C4-2B (cell line): ENCODE results near the gene SLC28A1.

Experiments
- H3K27ac ChIP-seq: fragments of 450-650 bp; 2 replicates; pipeline ENCODE4 v1.5.1; 2017
- ZFX ChIP-seq: fragments of 450-650 bp; IDR thresholded peaks from 2 replicates; pipeline ENCODE4 v1.6.1; 2017
- TF ChIP-seq, protein P1 (sequence below): fragments of 450-650 bp; conservative IDR thresholded peaks from 2 replicates; pipeline ENCODE4 v1.5.1; 2017; ENCODE audit warnings: mild to moderate bottlenecking

SLC28A1 gene

DNA sequence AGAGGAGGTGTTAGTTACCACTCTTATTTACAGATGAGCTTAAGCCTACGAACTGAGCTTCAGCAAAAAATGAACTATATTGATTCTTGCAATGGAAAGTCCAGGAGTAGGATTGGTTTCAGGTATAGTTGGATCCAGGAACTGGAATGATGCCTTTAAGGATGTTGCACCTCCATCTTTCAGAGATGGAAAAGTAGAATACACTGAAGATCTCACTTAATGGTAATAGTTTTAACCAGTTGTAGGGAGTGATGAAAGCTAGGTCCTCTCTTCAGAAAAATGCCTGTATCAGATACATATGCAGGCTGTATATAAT is 2.5 kb downstream of the SLC28A1 start:
- TF ChIP-seq, protein P1, sequence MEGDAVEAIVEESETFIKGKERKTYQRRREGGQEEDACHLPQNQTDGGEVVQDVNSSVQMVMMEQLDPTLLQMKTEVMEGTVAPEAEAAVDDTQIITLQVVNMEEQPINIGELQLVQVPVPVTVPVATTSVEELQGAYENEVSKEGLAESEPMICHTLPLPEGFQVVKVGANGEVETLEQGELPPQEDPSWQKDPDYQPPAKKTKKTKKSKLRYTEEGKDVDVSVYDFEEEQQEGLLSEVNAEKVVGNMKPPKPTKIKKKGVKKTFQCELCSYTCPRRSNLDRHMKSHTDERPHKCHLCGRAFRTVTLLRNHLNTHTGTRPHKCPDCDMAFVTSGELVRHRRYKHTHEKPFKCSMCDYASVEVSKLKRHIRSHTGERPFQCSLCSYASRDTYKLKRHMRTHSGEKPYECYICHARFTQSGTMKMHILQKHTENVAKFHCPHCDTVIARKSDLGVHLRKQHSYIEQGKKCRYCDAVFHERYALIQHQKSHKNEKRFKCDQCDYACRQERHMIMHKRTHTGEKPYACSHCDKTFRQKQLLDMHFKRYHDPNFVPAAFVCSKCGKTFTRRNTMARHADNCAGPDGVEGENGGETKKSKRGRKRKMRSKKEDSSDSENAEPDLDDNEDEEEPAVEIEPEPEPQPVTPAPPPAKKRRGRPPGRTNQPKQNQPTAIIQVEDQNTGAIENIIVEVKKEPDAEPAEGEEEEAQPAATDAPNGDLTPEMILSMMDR, result no peak
- no peak for TF ChIP-seq ZFX
- H3K27ac ChIP-seq, result no peak overlapping the region

DNA sequence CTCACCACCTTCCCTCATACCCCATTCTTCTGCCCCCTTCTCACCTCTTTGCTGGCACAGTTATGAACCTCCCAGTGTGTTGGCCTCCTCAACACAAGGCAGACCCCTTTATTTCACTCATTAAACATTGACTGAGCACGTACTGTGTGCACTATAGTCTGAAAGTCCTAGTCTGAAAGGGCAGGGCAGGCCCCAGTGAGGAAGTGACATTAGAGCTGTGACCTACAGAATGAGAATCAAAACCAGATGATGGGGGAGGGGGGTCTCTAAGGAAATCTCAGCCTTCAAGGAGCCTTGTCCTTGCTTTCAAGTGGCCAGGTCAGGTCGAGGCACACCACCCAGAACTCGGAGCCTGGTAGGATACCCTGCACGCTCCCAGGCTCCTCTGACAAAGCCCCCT is 3.5 kb downstream of the SLC28A1 start:
- TF ChIP-seq, protein P1, result no peak
- TF ChIP-seq ZFX, result no peak
- H3K27ac ChIP-seq, result no peak overlapping the region

DNA sequence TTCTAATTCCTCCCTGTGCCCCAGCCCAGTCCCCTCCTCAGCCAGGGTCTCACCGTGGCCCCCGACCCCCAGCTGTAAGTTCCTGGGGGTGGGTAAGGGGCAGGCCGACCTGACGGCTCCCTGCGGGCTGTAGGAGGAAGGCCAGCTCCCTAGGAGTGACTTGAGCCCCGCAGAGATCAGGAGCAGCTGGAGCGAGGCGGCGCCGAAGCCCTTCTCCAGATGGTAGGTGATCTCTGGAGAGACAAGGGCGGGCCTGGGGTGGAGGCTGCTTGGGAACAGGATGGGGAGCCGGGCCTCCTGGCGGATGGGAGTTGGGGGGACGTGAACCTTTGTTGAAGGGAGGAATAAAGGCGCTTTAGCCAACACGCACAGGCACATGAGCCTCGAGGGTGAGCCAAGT is 4.2 kb downstream of the SLC28A1 start:
- H3K27ac ChIP-seq, result no peak overlapping the region
- TF ChIP-seq, protein P1, result no peak
- TF ChIP-seq ZFX, result no peak

DNA sequence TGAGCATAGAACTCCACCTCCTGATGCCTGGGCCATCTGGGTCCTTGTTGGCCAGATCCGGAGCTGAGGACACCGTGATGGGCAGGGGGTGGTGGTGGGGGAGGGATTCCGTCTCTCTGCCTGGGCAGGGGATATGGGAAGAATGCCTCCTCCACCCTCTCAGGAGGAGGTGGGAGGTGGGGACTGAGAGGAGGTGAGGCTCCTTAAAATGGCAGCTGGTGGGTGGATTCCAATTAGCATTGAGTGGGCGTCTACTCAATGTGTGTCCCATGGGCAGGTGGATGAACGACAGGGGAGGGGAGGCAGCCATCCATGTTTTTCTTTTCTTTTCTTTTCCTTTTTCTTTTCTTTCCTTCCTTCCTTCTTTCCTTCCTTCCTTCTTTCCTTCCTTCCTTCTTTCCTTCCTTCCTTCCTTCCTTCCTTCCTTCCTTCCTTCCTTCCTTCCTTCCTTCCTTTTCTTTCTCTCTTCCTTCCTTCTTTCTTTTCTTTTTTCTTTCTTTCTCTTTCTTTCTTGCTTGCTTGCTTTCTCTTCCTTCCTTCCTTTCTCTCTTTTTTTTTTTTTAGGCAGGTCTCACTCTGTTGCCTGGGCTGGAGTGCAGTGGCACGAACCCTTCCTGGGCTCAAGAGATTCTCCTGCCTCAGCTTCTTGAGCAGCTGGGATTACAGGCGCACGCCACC is 5.0 kb downstream of the SLC28A1 start:
- no peak overlapping the region for H3K27ac ChIP-seq
- TF ChIP-seq ZFX, result no peak
- TF ChIP-seq, protein P1, result no peak

DNA sequence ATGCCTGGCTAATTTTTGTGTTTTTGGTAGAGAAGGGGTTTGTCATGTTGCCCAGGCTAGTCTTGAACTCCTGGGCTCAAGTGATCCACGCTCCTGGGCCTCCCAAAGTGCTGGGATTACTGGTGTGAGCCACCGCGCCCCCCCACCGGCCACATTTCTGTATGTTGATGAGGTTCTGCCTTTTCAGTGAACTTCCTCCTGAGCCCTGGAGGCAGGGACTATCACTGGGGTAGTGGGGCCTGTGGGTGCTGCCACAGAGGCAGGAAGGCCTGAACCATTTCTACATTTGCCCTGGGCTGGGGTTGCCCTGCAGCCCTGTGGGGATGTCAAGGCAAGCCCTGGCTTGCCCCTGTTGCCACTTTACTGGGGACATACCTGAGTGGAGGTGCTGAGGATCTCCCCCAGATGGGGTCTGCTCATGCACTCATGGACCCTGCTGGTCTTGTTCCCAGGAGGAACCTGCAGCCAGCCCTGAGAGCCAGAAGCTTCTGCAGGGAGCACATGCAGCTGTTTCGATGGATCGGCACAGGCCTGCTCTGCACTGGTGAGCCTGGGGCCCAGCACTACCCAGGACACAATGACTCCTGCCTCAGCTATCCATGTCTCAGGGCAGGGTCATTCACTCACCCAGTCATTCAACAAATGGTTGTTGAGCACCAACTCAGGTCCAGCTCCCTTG is 5.7 kb downstream of the SLC28A1 start:
- no peak overlapping the region for H3K27ac ChIP-seq
- TF ChIP-seq ZFX, result no peak
- TF ChIP-seq, protein P1, result no peak

DNA sequence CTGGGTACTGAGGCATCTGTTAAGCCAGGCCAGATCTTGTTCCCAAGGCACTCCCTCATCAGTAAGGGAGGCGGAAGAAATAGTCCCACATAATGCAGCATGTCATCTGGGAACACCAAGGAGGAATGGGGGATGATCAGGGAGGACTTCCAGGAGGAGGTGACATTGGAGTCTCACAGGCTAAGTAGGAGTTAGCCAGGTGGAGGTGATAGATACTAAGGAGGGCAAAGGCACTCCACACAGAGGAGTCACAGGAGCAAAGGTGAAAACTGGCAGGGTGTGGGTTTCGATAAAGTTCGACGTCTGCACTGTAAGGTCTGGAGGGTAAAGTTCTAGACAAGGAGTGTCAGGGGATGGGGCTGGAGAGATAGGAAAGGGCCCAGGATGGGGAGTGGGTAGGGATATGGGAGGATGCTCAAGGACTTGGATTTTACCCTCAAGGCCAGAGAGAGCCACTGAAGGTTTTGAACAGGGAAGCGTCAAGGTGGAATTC is 6.3 kb downstream of the SLC28A1 start:
- H3K27ac ChIP-seq, result no peak overlapping the region
- no peak for TF ChIP-seq ZFX
- TF ChIP-seq, protein P1, result no peak

DNA sequence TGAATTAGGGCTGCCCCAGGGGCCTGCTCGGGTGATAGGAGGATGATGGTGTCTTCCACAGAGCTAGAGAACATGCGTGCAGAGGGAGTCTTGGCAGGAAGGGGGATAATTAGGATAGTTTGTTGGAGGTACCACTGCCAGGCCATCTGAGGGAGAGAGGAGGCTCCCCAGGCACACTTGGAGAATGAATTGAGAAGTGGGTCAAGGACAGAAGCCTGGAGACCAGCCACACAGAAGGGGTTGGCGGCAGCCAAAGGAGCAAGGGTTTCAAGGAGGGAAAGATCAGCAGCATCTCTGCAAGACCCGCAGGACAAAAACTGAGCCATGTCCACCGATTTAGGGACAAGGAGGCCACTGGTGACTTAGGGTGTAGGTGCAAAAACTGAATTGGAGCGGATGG is 6.9 kb downstream of the SLC28A1 start:
- H3K27ac ChIP-seq, result no peak overlapping the region
- TF ChIP-seq, protein P1, result no peak
- no peak for TF ChIP-seq ZFX
